Measurements from ENCODE around the gene MYLK2.
"Not testable (repeated sequence)": the region's sequence is repeated elsewhere in the genome, so short reads cannot be mapped to it uniquely, and the experiment has no call there.

The MYLK2 gene

DNA sequence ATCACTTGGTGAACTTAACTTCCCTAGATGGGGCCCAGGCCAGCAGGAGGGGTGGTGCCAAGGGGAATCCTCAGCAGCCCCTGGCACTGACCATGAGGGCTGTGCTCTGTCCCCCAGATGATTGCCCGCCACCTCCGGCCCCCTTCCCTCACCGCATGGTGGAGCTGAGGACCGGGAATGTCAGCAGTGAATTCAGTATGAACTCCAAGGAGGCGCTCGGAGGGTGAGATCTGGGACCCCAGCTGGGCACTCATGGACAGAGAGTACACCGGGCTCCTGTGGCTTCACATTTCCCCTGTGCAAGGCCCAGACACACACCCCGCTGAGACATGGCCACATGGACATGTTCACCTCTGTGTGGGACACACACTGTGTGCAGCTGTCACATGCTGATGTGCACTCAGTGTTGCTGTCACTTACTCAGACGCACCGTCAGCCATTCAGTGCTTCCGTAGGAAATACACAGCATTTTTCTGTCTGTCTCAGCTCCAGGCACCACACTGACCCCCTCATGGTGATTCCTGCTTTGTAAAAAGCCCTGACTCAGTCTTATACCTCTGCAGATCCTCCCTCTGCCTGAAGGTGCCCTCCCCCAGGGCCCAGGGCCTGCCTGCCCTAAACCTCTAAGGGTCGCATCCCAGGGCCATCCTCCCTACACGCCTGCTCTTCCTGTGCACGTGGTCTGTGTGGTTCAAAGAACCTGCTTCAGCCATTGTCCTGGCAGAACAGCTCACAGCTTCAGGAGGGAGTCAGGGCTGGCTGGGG lies 4.4 kb downstream of the MYLK2 start:
- TF ChIP-seq, protein P1, sequence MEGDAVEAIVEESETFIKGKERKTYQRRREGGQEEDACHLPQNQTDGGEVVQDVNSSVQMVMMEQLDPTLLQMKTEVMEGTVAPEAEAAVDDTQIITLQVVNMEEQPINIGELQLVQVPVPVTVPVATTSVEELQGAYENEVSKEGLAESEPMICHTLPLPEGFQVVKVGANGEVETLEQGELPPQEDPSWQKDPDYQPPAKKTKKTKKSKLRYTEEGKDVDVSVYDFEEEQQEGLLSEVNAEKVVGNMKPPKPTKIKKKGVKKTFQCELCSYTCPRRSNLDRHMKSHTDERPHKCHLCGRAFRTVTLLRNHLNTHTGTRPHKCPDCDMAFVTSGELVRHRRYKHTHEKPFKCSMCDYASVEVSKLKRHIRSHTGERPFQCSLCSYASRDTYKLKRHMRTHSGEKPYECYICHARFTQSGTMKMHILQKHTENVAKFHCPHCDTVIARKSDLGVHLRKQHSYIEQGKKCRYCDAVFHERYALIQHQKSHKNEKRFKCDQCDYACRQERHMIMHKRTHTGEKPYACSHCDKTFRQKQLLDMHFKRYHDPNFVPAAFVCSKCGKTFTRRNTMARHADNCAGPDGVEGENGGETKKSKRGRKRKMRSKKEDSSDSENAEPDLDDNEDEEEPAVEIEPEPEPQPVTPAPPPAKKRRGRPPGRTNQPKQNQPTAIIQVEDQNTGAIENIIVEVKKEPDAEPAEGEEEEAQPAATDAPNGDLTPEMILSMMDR (IDR thresholded peaks at IDR 0.05; ENCODE audit: low read depth, low read length) = no peak
- H3K4me3 ChIP-seq (ENCODE audit: low read depth, low read length) = no peak overlapping the region

DNA sequence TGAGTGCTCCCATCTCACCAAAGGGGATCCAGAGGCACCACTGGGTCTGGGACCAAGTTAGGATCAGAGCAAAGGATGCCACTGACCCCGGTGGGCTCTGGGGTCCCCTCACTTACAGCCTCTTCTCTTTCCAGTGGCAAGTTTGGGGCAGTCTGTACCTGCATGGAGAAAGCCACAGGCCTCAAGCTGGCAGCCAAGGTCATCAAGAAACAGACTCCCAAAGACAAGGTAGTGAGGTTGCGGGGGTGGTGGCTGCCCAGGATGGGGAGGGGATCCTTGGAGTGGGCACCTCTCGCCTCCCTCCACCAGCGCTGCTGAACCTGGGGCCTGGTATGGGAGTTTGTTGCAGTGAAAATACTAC lies 4.9 kb downstream of the MYLK2 start:
- TF ChIP-seq, protein P1 (IDR thresholded peaks at IDR 0.05; ENCODE audit: low read depth, low read length) = no peak
- H3K4me3 ChIP-seq (ENCODE audit: low read depth, low read length) = no peak overlapping the region

DNA sequence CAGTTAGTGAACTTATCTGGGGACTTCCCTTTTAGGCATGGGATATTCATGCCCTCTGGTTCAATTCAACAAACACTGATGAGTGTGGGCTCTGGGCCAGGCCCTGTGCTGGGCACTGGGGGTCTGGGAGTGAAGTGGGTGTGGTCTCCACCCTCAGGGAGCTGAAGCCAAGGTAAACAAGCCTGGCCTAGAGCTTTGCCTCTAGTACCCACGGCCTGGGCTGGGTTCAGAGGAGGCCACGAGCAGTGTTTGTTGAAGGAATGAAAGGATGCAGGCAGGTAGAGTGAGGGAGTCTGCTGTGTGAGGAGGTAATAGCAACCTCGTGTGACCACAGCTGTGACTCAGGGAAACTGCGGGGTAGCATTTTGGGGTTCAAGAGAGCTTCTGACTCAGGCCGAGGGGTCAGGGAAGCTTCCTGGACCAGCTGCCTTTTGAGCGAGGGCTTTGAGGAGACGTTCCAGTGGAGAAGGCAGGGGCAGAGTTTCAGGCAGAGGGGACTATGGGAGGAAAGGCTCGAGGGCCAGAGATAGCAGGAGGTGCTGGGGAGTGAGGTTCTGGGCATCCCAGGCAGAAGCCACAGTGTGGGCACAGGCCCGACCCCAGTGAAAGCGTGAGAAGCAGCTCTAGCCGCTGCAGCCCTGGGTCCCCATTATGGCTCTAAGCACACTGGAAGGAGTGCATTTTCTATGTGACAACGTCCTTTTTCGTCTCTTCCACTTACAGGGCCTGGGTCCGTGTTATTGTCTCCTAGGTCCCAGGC lies 5.6 kb downstream of the MYLK2 start:
- TF ChIP-seq, protein P1 (IDR thresholded peaks at IDR 0.05; ENCODE audit: low read depth, low read length) = no peak
- H3K4me3 ChIP-seq (ENCODE audit: low read depth, low read length) = no peak overlapping the region

DNA sequence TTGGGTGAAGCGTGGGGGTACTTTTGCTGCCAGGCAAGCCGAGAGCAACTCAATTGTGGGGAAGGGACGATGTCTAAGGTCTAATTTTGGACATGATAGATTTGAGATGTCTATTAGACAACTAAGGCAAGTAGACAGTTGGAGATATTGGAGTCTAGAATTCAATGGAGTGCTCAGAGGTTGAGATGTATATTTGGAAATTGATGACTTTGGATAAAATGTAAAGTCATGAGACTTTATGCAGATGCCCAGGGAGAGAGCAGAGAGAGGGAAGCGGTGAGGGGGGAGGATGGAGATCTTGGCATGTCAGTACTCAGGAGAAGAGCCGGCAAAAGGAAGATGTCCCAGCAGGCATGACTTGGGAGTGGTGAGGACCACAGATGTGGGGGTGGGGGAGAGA lies 6.9 kb downstream of the MYLK2 start:
- TF ChIP-seq, protein P1 (IDR thresholded peaks at IDR 0.05; ENCODE audit: low read depth, low read length) = no peak
- H3K4me3 ChIP-seq (ENCODE audit: low read depth, low read length) = no peak overlapping the region

DNA sequence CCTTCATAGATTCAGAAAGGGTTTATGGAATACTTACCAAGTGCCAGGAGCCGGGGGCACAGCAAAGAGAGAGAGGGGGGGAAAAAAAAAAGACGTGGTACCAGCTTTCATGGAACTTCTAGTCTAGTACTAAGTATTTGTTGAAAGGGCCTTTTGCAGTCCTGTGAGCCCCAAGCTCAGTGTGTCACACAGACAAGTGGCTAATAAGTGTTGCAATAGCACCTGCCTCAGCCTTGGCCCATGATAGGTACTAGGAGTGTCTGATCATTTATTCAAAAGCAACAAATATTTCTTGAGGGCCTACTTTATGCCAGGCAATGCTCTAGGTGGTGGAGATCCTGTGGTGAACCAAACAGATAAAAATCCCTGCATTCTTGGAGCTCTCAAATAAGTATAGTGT lies 7.9 kb downstream of the MYLK2 start:
- TF ChIP-seq, protein P1 (IDR thresholded peaks at IDR 0.05; ENCODE audit: low read depth, low read length) = no peak
- no peak overlapping the region for H3K4me3 ChIP-seq (ENCODE audit: low read depth, low read length)

DNA sequence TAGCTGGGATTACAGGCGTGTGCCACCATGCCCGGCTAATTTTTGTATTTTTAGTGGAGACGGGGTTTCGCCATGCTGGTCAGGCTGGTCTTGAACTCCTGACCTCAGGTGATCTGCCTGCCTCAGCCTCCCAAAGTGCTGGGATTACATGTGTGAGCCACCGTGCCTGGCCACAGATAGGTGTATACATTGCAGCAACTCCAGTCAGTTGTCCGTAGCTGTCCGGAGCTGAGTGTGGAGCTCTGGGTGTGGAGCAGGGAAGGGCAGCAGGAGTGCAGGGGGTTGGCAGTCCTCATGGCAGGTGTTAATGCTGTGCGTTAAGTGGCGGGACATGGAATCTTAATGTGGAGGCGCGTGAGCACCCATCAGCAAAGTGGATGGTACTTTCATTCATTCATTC lies 8.9 kb downstream of the MYLK2 start:
- not testable (repeated sequence) for H3K4me3 ChIP-seq (ENCODE audit: low read depth, low read length)

DNA sequence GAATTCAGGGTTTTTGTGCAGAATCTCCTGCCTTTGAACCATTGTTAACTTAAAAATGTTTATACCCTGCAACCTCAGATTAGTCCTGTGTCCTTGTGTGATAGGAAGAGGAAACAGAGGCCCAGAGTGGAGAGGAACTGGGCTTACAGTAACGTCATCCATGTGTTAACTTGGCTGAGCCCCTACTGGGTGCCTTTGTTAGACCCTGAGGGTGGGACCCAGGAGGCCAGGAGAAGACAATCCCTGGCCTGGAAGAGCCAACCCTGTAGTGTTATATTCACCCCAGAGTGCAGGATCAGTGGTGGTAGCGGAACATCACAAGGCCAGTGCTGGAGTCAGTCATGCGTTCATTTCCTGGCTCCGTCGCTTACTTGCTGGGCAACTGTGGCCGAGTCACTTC lies 10.6 kb downstream of the MYLK2 start:
- TF ChIP-seq, protein P1 (IDR thresholded peaks at IDR 0.05; ENCODE audit: low read depth, low read length) = no peak
- H3K4me3 ChIP-seq (ENCODE audit: low read depth, low read length) = no peak overlapping the region

All from WI38 (cell line).